ENCODE data around the gene MOV10L1. TPM values are rescaled to one million over a fixed set of nuclear protein-coding genes. Genes with fewer than 3 reads are reported as not detected.
"Not testable (repeated sequence)": the region's sequence is repeated elsewhere in the genome, so short reads cannot be mapped to it uniquely, and the experiment has no call there.

Gene MOV10L1
- total and polyA plus RNA-seq, 2 donors (not counting 3 experiments of a cell fraction or from before 2014, with no cell fraction given): 27.6 to 37.6 TPM

- Histone ChIP-seq H3K4me1 (ENCODE audit: control insufficient read depth, extremely low read depth, insufficient read depth, low read length) (no peaks in the 10 kb centered on the region), H3K9ac (replicated peaks; ENCODE audit: extremely low read depth, insufficient read depth, low read length) (no peak overlapping the region), H3K36me3 (ENCODE audit: control insufficient read depth in 2 of 2, extremely low read depth in 1 of 2, insufficient read depth in 2 of 2, low read length in 2 of 2) (peaks cover 16 to 33% of the 10 kb centered on the region in 2 experiments), H3K9me3 (replicated peaks; ENCODE audit: control insufficient read depth, insufficient read depth, low read length) (no peaks in the 10 kb centered on the region), H2AFZ (ENCODE audit: low read depth, low read length) (no peak overlapping the region), H3K9me1 (replicated peaks; ENCODE audit: control insufficient read depth, extremely low read depth, insufficient read depth, low read length) (no peaks in the 10 kb centered on the region), H3K27me3 (ENCODE audit: control insufficient read depth in 2 of 2, insufficient read depth in 2 of 2, low read length in 2 of 2) (no peaks in the 10 kb centered on the region), H3K4me3 (replicated peaks in 1 of 3; ENCODE audit: insufficient read depth in 1 of 3, low read depth in 1 of 3, low read length in 3 of 3) (no peak overlapping the region), H4K20me1 (replicated peaks; ENCODE audit: control insufficient read depth, extremely low read depth, insufficient read depth, low read length) (no peaks in the 10 kb centered on the region), H3K79me2 (ENCODE audit: control insufficient read depth, insufficient read depth, low read length) (no peaks in the 10 kb centered on the region), H3K27ac (ENCODE audit: insufficient read depth, low read depth, low read length) (no peak overlapping the region), H3K4me2 (ENCODE audit: insufficient read depth, low read length) (no peak overlapping the region)
- intact Hi-C loops (cut with micrococcal nuclease): no loop called here
- dilution Hi-C loops (cut with MboI; ENCODE audit: extremely low pct_ligation_motif_present, low sequenced_read_pairs): no loop called here
- DNase-seq (ENCODE audit: low read depth, low spot score) (no peak), FAIRE-seq (no peak)
- ChIA-PET POLR2A (no interaction called here), CTCF (interaction anchor here (1.0 kb wide), 1 partner anchor 115 kb away, joined by 3 read pairs; no protein-coding TSS in a partner anchor)
- BruUV-seq (replicated peaks): no TSS peak
- TF ChIP-seq MAX (IDR thresholded peaks at IDR 0.05; ENCODE audit: insufficient read depth, insufficient read length): no peak
- TF ChIP-seq FOS (IDR thresholded peaks at IDR 0.05; ENCODE audit: borderline replicate concordance, insufficient read depth, low read length): no peak
- no peak for TF ChIP-seq EZH2 (IDR thresholded peaks at IDR 0.05; ENCODE audit: borderline replicate concordance, low read depth, low read length, severe bottlenecking)
- no peak for TF ChIP-seq GATA2 (IDR thresholded peaks at IDR 0.05; ENCODE audit: insufficient read depth, insufficient read length, low read depth, low read length)
- peak in 1 of 2 donors; percentile 10 for TF ChIP-seq CTCF (IDR thresholded peaks at IDR 0.05; ENCODE audit: extremely low read depth in 1 of 2, insufficient read depth in 1 of 2, low read depth in 1 of 2, low read length in 2 of 2)
- TF ChIP-seq MYC (IDR thresholded peaks at IDR 0.05; ENCODE audit: low read depth, low read length): no peak
These were observed 56.8 kb downstream of the MOV10L1 start for GRCh38 chr22:50146439-50147238.

GRCh38 chr22:50147258-50148165, 57.7 kb downstream of the MOV10L1 start:
- DNase-seq (ENCODE audit: low read depth, low spot score); H3K4me2 ChIP-seq (ENCODE audit: insufficient read depth, low read length); H3K9me3 ChIP-seq (replicated peaks; ENCODE audit: control insufficient read depth, insufficient read depth, low read length); H3K4me3 ChIP-seq (replicated peaks in 1 of 3; ENCODE audit: insufficient read depth in 1 of 3, low read depth in 1 of 3, low read length in 3 of 3); FAIRE-seq; H3K9ac ChIP-seq (replicated peaks; ENCODE audit: extremely low read depth, insufficient read depth, low read length); H3K79me2 ChIP-seq (ENCODE audit: control insufficient read depth, insufficient read depth, low read length); H4K20me1 ChIP-seq (replicated peaks; ENCODE audit: control insufficient read depth, extremely low read depth, insufficient read depth, low read length); H2AFZ ChIP-seq (ENCODE audit: low read depth, low read length); dilution Hi-C loops (cut with MboI; ENCODE audit: extremely low pct_ligation_motif_present, low sequenced_read_pairs); H3K4me1 ChIP-seq (ENCODE audit: control insufficient read depth, extremely low read depth, insufficient read depth, low read length); H3K9me1 ChIP-seq (replicated peaks; ENCODE audit: control insufficient read depth, extremely low read depth, insufficient read depth, low read length); H3K27me3 ChIP-seq (ENCODE audit: control insufficient read depth in 2 of 2, insufficient read depth in 2 of 2, low read length in 2 of 2); BruUV-seq (replicated peaks); H3K27ac ChIP-seq (ENCODE audit: insufficient read depth, low read depth, low read length); POLR2A ChIA-PET: not testable (repeated sequence)
- intact Hi-C loops (cut with micrococcal nuclease): loop anchor here (2.0 kb wide), 2 partner anchors 53 to 195 kb away; partner anchors contain the start of genes PPP6R2 and SELENOO
- peaks cover 14 to 38% of the 10 kb centered on the region in 2 experiments for H3K36me3 ChIP-seq (ENCODE audit: control insufficient read depth in 2 of 2, extremely low read depth in 1 of 2, insufficient read depth in 2 of 2, low read length in 2 of 2)
- CTCF ChIA-PET: interaction anchor here (2.3 kb wide), 1 partner anchor 43 kb away, joined by 19 read pairs; no protein-coding TSS in a partner anchor

Data from endothelial cell of umbilical vein (primary cell).